SK-N-SH treated with all-trans-retinoic acid at 6 μM for 48 hours (cell line): ENCODE data around the gene BCR.

Experiments used
- ATAC-seq: fragments of 200-7000 bp; cut with Tn5 transposase; 3 replicates; pipeline ENCODE4 v1.9.1; 2020; ENCODE audit warnings: mild to moderate bottlenecking, moderate library complexity
- ARNTL ChIP-seq: fragments of 450-650 bp; formaldehyde crosslinking; IDR thresholded peaks from 2 replicates; pipeline ENCODE4 v1.5.0; 2020; ENCODE audit warnings: low read depth, mild to moderate bottlenecking, moderate library complexity, borderline replicate concordance
- BACH2 ChIP-seq: fragments of 250-450 bp; sonication (Bioruptor Pico); IDR thresholded peaks from 2 replicates; pipeline ENCODE4 v1.9.0; 2021; ENCODE audit warnings: mild to moderate bottlenecking, borderline replicate concordance
- CSDC2 ChIP-seq: fragments of 250-450 bp; sonication (Bioruptor Pico); IDR thresholded peaks from 2 replicates; pipeline ENCODE4 v1.5.0; 2020; ENCODE audit warnings: mild to moderate bottlenecking, moderate library complexity
- CSRNP3 ChIP-seq: fragments of 250-450 bp; sonication (Bioruptor Pico); IDR thresholded peaks from 2 replicates; pipeline ENCODE4 v1.5.1; 2021; ENCODE audit warnings: mild to moderate bottlenecking, moderate library complexity
- ESRRG ChIP-seq: fragments of 250-450 bp; sonication (Bioruptor Pico); IDR thresholded peaks from 2 replicates; pipeline ENCODE4 v1.6.1; 2021; ENCODE audit warnings: mild to moderate bottlenecking
- GLIS3 ChIP-seq: fragments of 250-450 bp; sonication (Bioruptor Pico); IDR thresholded peaks from 2 replicates; pipeline ENCODE4 v1.5.0; 2020; ENCODE audit warnings: mild to moderate bottlenecking, moderate library complexity
- ISL1 ChIP-seq: fragments of 250-450 bp; sonication (Bioruptor Pico); IDR thresholded peaks from 2 replicates; pipeline ENCODE4 v2.1.2; 2022; ENCODE audit warnings: mild to moderate bottlenecking, moderate library complexity
- OSR1 ChIP-seq: fragments of 250-450 bp; sonication (Bioruptor Pico); IDR thresholded peaks from 2 replicates; pipeline ENCODE4 v1.8.0; 2022; ENCODE audit warnings: moderate library complexity, mild to moderate bottlenecking, inconsistent platforms
- POU6F1 ChIP-seq: fragments of 250-450 bp; sonication (Bioruptor Pico); IDR thresholded peaks from 2 replicates; pipeline ENCODE4 v1.8.0; 2021; ENCODE audit warnings: low read depth, mild to moderate bottlenecking, moderate library complexity, borderline replicate concordance
- RARB ChIP-seq: fragments of 250-450 bp; sonication (Bioruptor Pico); IDR thresholded peaks from 2 replicates; pipeline ENCODE4 v1.8.0; 2021; ENCODE audit warnings: mild to moderate bottlenecking, moderate library complexity
- TCF4 ChIP-seq: fragments of 250-450 bp; sonication (Bioruptor Pico); IDR thresholded peaks from 2 replicates; pipeline ENCODE4 v1.8.0; 2021; ENCODE audit warnings: mild to moderate bottlenecking, moderate library complexity, borderline replicate concordance
- TOX ChIP-seq: fragments of 250-450 bp; sonication (Bioruptor Pico); IDR thresholded peaks from 2 replicates; pipeline ENCODE4 v1.8.0; 2021; ENCODE audit warnings: mild to moderate bottlenecking, moderate library complexity, borderline replicate concordance
- ZC3H10 ChIP-seq: fragments of 250-450 bp; sonication (Bioruptor Pico); IDR thresholded peaks from 2 replicates; pipeline ENCODE4 v1.5.1; 2021; ENCODE audit warnings: mild to moderate bottlenecking, moderate library complexity
- ZFP3 ChIP-seq: fragments of 250-450 bp; sonication (Bioruptor Pico); IDR thresholded peaks from 2 replicates; pipeline ENCODE4 v1.5.0; 2020; ENCODE audit warnings: mild to moderate bottlenecking, moderate library complexity
- ZFP30 ChIP-seq: fragments of 450-650 bp; formaldehyde crosslinking; IDR thresholded peaks from 2 replicates; pipeline ENCODE4 v1.5.0; 2022; ENCODE audit warnings: mild to moderate bottlenecking, moderate library complexity
- ZNF565 ChIP-seq: fragments of 450-650 bp; formaldehyde crosslinking; conservative IDR thresholded peaks from 2 replicates; pipeline ENCODE4 v1.5.0; 2020; ENCODE audit warnings: low read depth, mild to moderate bottlenecking, moderate library complexity
- ZNF70 ChIP-seq: fragments of 450-650 bp; formaldehyde crosslinking; IDR thresholded peaks from 2 replicates; pipeline ENCODE4 v1.5.0; 2020; ENCODE audit warnings: mild to moderate bottlenecking, moderate library complexity
- ZNF8 ChIP-seq: fragments of 450-650 bp; formaldehyde crosslinking; IDR thresholded peaks from 2 replicates; pipeline ENCODE4 v1.5.0; 2020; ENCODE audit warnings: mild to moderate bottlenecking, moderate library complexity
- TF ChIP-seq, protein P1 (sequence below): fragments of 250-450 bp; sonication (Bioruptor Pico); IDR thresholded peaks from 2 replicates; pipeline ENCODE4 v1.8.0; 2020; ENCODE audit warnings: mild to moderate bottlenecking, moderate library complexity, borderline replicate concordance
- TF ChIP-seq, protein P2 (sequence below): fragments of 250-450 bp; sonication (Bioruptor Pico); IDR thresholded peaks from 2 replicates; pipeline ENCODE4 v1.5.1; 2020; ENCODE audit warnings: low read depth, mild to moderate bottlenecking, moderate library complexity
- TF ChIP-seq, protein P3 (sequence below): fragments of 250-450 bp; sonication (Bioruptor Pico); IDR thresholded peaks from 2 replicates; pipeline ENCODE4 v1.5.0; 2020; ENCODE audit warnings: mild to moderate bottlenecking, moderate library complexity

BCR gene

DNA sequence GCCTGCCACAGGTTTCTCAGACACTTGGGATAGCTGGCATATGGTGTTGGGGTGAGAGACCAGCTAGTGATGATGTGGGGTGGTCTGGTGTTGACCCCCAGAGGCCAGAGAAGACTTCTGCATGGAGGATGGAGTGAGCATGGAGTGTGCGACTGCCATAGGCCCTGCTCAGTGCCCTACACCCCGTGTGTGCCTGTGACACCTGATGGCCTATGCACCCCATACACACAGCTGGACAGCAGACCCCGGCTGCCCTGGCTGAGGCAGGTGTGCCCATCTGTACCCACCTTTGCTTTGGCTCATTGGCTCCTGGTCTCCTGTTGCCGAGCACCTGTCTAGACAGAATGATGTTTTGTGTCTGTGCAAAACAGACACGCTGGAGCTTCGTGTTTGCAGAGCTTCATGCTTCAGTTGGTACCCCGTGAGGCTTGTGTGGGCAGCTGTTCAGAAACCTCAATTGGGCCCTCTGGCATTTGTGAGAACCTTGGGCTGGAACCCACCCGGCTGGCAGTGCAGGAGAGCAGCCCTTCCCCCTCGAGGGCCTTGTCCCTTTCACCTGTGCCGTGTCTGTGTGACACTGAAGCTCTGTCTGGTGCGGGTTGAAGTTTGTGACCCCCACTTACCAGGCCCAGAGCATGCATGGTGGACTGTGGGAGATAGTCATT lies 27.6 kb downstream of the BCR start:
- TF ChIP-seq, protein P1, sequence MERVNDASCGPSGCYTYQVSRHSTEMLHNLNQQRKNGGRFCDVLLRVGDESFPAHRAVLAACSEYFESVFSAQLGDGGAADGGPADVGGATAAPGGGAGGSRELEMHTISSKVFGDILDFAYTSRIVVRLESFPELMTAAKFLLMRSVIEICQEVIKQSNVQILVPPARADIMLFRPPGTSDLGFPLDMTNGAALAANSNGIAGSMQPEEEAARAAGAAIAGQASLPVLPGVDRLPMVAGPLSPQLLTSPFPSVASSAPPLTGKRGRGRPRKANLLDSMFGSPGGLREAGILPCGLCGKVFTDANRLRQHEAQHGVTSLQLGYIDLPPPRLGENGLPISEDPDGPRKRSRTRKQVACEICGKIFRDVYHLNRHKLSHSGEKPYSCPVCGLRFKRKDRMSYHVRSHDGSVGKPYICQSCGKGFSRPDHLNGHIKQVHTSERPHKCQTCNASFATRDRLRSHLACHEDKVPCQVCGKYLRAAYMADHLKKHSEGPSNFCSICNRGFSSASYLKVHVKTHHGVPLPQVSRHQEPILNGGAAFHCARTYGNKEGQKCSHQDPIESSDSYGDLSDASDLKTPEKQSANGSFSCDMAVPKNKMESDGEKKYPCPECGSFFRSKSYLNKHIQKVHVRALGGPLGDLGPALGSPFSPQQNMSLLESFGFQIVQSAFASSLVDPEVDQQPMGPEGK: no peak
- TF ChIP-seq ZC3H10 (CRISPR knock-in tag) (no peak), GLIS3 (CRISPR knock-in tag) (no peak), ISL1 (CRISPR knock-in tag) (no peak), ZFP3 (CRISPR knock-in tag) (no peak), RARB (CRISPR knock-in tag) (no peak), ZNF565 (CRISPR knock-in tag) (no peak), ZFP30 (CRISPR knock-in tag) (no peak), POU6F1 (CRISPR knock-in tag) (no peak), ARNTL (CRISPR knock-in tag) (no peak), BACH2 (CRISPR knock-in tag) (no peak), OSR1 (CRISPR knock-in tag) (no peak), CSRNP3 (CRISPR knock-in tag) (no peak), ESRRG (CRISPR knock-in tag) (no peak), TCF4 (no peak), ZNF70 (no peak), ZNF8 (CRISPR knock-in tag) (no peak), TOX (no peak)
- TF ChIP-seq, protein P2, sequence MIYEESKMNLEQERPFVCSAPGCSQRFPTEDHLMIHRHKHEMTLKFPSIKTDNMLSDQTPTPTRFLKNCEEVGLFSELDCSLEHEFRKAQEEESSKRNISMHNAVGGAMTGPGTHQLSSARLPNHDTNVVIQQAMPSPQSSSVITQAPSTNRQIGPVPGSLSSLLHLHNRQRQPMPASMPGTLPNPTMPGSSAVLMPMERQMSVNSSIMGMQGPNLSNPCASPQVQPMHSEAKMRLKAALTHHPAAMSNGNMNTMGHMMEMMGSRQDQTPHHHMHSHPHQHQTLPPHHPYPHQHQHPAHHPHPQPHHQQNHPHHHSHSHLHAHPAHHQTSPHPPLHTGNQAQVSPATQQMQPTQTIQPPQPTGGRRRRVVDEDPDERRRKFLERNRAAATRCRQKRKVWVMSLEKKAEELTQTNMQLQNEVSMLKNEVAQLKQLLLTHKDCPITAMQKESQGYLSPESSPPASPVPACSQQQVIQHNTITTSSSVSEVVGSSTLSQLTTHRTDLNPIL (CRISPR knock-in tag): no peak
- TF ChIP-seq, protein P3, sequence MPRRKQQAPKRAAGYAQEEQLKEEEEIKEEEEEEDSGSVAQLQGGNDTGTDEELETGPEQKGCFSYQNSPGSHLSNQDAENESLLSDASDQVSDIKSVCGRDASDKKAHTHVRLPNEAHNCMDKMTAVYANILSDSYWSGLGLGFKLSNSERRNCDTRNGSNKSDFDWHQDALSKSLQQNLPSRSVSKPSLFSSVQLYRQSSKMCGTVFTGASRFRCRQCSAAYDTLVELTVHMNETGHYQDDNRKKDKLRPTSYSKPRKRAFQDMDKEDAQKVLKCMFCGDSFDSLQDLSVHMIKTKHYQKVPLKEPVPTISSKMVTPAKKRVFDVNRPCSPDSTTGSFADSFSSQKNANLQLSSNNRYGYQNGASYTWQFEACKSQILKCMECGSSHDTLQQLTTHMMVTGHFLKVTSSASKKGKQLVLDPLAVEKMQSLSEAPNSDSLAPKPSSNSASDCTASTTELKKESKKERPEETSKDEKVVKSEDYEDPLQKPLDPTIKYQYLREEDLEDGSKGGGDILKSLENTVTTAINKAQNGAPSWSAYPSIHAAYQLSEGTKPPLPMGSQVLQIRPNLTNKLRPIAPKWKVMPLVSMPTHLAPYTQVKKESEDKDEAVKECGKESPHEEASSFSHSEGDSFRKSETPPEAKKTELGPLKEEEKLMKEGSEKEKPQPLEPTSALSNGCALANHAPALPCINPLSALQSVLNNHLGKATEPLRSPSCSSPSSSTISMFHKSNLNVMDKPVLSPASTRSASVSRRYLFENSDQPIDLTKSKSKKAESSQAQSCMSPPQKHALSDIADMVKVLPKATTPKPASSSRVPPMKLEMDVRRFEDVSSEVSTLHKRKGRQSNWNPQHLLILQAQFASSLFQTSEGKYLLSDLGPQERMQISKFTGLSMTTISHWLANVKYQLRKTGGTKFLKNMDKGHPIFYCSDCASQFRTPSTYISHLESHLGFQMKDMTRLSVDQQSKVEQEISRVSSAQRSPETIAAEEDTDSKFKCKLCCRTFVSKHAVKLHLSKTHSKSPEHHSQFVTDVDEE (CRISPR knock-in tag): no peak
- ATAC-seq: no peak

GRCh38 chr22:23210428-23211170 lies 30.3 kb downstream of the BCR start:
- ATAC-seq: no peak
- TF ChIP-seq CSDC2 (CRISPR knock-in tag) (no peak), RARB (CRISPR knock-in tag) (no peak), POU6F1 (CRISPR knock-in tag) (no peak), ARNTL (CRISPR knock-in tag) (no peak), CSRNP3 (CRISPR knock-in tag) (no peak), TOX (no peak), ZC3H10 (CRISPR knock-in tag) (no peak), ESRRG (CRISPR knock-in tag) (no peak), ZNF8 (CRISPR knock-in tag) (no peak), GLIS3 (CRISPR knock-in tag) (no peak), ZFP30 (CRISPR knock-in tag) (no peak), ZNF565 (CRISPR knock-in tag) (no peak), OSR1 (CRISPR knock-in tag) (no peak)
- TF ChIP-seq, protein P2 (CRISPR knock-in tag): no peak
- TF ChIP-seq, protein P1: no peak
